ENCODE results near the gene RND2.

RND2 gene

GRCh38 chr17:42997984-42998938 lies 26.8 kb upstream of the RND2 start, which contains the start of gene RPL27:
RPL27 (plus strand) TSS chr17:42998419; CDS start chr17:42998751, 332 bp downstream.
- TF ChIP-seq, protein P1, sequence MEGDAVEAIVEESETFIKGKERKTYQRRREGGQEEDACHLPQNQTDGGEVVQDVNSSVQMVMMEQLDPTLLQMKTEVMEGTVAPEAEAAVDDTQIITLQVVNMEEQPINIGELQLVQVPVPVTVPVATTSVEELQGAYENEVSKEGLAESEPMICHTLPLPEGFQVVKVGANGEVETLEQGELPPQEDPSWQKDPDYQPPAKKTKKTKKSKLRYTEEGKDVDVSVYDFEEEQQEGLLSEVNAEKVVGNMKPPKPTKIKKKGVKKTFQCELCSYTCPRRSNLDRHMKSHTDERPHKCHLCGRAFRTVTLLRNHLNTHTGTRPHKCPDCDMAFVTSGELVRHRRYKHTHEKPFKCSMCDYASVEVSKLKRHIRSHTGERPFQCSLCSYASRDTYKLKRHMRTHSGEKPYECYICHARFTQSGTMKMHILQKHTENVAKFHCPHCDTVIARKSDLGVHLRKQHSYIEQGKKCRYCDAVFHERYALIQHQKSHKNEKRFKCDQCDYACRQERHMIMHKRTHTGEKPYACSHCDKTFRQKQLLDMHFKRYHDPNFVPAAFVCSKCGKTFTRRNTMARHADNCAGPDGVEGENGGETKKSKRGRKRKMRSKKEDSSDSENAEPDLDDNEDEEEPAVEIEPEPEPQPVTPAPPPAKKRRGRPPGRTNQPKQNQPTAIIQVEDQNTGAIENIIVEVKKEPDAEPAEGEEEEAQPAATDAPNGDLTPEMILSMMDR (conservative IDR thresholded peaks at IDR 0.05), result peak; percentile 93
- peak; percentile 93 for TF ChIP-seq ZFX (IDR thresholded peaks at IDR 0.05)
- peak within 1 kb of the TSS; percentile 96 for H3K27ac ChIP-seq

DNA sequence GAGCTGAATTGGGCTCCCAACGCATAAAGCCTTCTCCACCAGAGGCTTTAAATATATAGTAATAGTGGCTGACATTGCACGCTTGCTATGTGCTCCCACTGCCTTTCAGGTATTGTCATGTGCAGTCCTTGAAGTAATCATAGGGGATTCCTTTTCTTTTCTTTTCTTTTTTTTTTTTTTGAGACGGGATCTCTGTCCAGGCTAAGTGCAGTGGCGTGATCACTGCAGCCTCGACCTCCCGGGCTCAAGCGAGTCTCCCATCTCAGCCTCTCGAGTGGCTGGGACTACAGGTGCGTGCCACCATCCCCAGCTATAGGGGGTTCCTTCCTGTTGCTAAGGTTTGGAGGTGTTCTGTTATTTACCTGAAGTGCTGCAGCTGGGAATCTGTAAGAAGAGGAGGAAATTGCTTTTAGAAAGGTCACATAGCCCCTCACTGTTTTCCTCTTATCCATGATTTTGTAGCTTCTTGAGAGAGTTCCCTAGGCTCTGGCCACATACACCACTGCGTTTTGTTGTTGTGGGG lies 26.0 kb upstream of the RND2 start:
- TF ChIP-seq, protein P1 (conservative IDR thresholded peaks at IDR 0.05), result no peak
- no peak for TF ChIP-seq ZFX (IDR thresholded peaks at IDR 0.05)
- H3K27ac ChIP-seq, result peak overlapping the region; percentile 96

DNA sequence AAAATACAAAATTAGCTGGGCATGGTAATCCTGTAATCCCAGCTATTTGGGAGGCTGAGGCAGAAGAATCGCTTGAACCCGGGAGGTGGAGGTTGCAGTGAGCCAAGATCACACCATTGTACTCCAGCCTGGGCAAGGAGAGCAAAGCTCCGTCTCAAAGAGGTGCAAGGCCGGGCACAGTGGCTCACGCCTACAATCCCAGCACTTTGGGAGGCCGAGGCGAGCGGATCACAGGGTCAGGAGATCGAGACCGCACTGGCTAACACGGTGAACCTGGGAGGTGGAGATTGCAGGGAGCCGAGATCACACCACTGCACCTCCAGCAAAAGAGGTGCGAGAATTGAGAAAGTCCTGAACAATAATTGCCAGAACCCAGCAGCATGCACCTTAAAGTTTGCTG lies 24.1 kb upstream of the RND2 start:
- peak overlapping the region; percentile 5 for H3K27ac ChIP-seq

DNA sequence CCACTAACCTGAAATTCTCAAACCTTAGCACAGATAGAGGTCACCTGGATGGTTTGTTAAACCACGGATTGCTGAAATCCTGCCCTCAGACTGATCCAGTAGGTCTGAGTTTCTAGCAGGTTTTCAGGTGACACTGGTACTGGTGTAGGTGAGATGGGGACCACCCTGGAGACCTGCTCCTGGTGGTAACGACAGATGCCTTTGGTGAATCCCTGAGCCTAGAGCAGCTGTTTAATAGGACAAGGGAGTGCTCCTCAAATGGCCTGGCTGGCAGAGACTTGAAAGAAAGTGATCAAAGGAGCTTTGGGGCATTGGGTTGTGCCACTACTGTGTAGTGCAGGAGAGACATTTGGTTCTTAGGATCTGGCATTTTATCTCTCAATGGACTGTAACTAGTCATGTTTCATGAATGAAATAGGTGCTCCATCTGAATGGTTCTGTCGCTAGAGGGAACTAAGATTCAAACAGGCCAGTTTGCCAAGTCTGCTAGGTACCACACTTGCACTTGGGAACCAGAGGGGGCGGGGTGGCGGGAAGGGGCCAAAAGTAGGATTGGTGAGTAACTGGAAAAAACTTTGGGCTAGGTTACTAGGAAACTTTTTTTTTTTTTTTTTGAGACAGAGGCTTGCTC lies 21.4 kb upstream of the RND2 start:
- no peak overlapping the region for H3K27ac ChIP-seq
- TF ChIP-seq, protein P1 (conservative IDR thresholded peaks at IDR 0.05), result no peak; the same call in 1 of the 2 replicates
- TF ChIP-seq ZFX (IDR thresholded peaks at IDR 0.05), result no peak

DNA sequence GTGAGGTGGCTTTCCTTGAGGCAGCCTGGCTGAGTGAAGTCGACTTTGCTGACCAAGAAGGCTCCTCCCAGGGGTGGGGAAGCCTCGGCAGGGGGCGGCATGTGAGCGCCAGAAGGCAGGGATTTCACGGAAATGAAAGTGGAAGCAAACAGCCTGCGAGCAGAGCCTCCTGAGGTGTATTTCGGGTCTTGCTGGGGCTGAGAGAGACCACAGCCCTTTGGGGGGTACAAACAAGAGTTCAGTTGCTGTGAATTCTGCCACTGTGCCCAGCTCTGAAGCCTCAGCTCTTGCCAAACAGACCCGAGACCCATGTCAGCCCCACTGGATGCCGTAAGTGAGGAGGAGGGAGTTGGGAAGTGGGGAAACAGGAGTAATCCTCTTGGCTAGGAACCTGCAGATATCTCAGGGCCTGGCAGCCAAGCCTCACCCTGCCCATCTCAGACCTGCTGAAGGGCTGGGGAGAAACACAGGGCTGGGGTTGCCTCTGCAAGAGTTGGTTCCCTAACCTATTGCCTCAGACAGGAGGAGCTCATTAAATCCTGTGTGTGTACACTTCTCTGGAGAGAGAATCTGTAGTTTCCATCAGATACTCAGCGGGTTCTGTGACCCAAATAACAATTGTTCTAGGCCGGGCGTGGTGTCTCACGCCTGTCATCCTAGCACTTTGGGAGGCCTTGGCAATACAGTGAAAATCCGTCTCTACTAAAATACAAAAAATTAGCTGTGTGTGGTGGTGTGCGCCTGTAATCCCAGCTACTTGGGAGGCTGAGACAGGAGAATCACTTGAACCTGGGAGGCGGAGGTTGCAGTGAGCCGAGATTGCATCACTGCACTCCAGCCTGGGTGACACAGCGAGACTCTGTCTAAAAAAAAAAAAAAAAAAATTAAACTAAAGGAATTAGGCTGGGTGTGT lies 18.1 kb upstream of the RND2 start, which contains the start of gene IFI35:
Gene IFI35 (plus strand): TSS at position 146 of the 913 bp plus-strand sequence. CDS start 164 bp downstream, at position 310.
- TF ChIP-seq, protein P1 (conservative IDR thresholded peaks at IDR 0.05), result no peak
- TF ChIP-seq ZFX (IDR thresholded peaks at IDR 0.05), result no peak
- H3K27ac ChIP-seq, result peak within 1 kb of the TSS; percentile 62

GRCh38 chr17:43010667-43011308 lies 14.2 kb upstream of the RND2 start:
- no peak for TF ChIP-seq ZFX (IDR thresholded peaks at IDR 0.05)
- TF ChIP-seq, protein P1 (conservative IDR thresholded peaks at IDR 0.05), result no peak
- no peak overlapping the region for H3K27ac ChIP-seq
